ENCODE data around the gene TSPO.

DNA sequence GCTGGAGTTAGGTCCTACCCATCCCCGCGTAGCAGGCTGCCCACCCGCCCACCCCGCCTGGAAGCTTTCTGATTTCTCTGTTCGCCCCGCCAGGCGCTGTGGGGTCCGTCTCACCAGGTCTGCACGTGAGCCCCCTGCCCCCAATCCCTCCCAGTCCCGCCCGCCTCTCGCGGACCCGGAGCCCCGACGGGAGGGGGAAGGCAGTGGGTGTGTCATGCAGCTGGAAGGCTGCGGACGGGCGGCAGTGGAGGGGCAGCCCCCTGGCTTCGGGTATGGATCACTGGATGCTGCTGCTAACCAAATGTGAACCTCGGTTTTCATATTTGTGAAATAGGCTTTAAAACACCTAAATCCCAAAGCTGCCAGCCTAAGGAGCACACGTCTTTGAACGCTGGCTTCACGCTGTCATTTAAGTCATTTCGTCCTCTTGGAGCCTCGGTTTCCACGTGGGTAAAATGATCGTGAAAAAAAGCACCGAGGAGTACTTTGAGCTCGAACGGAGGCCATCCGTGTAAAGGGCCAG is 41.4 kb upstream of the TSPO start:
- TF ChIP-seq, protein P1, sequence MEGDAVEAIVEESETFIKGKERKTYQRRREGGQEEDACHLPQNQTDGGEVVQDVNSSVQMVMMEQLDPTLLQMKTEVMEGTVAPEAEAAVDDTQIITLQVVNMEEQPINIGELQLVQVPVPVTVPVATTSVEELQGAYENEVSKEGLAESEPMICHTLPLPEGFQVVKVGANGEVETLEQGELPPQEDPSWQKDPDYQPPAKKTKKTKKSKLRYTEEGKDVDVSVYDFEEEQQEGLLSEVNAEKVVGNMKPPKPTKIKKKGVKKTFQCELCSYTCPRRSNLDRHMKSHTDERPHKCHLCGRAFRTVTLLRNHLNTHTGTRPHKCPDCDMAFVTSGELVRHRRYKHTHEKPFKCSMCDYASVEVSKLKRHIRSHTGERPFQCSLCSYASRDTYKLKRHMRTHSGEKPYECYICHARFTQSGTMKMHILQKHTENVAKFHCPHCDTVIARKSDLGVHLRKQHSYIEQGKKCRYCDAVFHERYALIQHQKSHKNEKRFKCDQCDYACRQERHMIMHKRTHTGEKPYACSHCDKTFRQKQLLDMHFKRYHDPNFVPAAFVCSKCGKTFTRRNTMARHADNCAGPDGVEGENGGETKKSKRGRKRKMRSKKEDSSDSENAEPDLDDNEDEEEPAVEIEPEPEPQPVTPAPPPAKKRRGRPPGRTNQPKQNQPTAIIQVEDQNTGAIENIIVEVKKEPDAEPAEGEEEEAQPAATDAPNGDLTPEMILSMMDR (optimal IDR thresholded peaks at IDR 0.05 in 1 of 3, IDR thresholded peaks at IDR 0.05 in 1 of 3, conservative IDR thresholded peaks at IDR 0.05 in 1 of 3; ENCODE audit: extremely low read depth in 1 of 3, insufficient read depth in 2 of 3, low read length in 3 of 3), result no peak
- peak; percentile 47 for TF ChIP-seq EZH2 (IDR thresholded peaks at IDR 0.05; ENCODE audit: low read length)
